Right ventricle myocardium superior (tissue), 1 donor: ENCODE data around the gene GNPAT. TPM values are rescaled to one million over a fixed set of nuclear protein-coding genes. Genes with fewer than 3 reads are reported as not detected.

ENCODE experiments used
- ATAC-seq: fragments of 200-7000 bp; cut with Tn5 transposase; one replicate; pipeline ENCODE4 v1.9.1; 2020; ENCODE audit warnings: mild to moderate bottlenecking; ENCODE audit not compliant: poor library complexity
- DNase-seq: peaks from one replicate; pipeline ENCODE4 v3.0.0-alpha.2; 2020
- intact Hi-C: fragments of 100-400 bp; cut with DNase I; formaldehyde crosslinking; loops from one replicate; pipeline ENCODE4 v1.11.2; 2022
- long read RNA-seq: library from polyadenylated mRNA; unstranded; transcript quantifications from one replicate; pipeline ENCODE4 v2.0.0, GENCODE V29; 2021
- total RNA-seq: library from RNA; stranded (reverse); fragmentation: NEBNext Ultra II Directional; extraction: Animal tissue kit (Norgen Biotek cat#: 25700); gene quantifications from one replicate; pipeline ENCODE4 v1.2.1, GENCODE V29; 2021
- donor health status: DM: no; HTN: yes; CAD: no; lungs with severe emphysema.

The GNPAT gene
- 61.0 TPM for total RNA-seq
- long read RNA-seq, transcript GNPAT-201 (16 exons, 2,643 nt), result major isoform, 443 of 488 reads
- long read RNA-seq, partial matches to known transcripts, result 5 of 488 reads
- long read RNA-seq, other reads (novel, unspliced or antisense), result 40 of 488 reads

- intact Hi-C loops, result no loop called here
- ATAC-seq (peak; percentile 98), DNase-seq (peak; percentile 95)
Measured at GRCh38 chr1:231240883-231241735, at the start of gene GNPAT. Gene GNPAT, plus strand, starts transcription at chr1:231241212. Its CDS starts 167 bp downstream, at chr1:231241379.

- ATAC-seq (peak; percentile 91), DNase-seq (peak; percentile 59)
- intact Hi-C loops, result no loop called here
Measured at GRCh38 chr1:231192620-231193163, 48.3 kb upstream of the GNPAT start.

GRCh38 chr1:231193710-231194340 is 47.2 kb upstream of the GNPAT start:
- intact Hi-C loops, result no loop called here
- ATAC-seq (no peak), DNase-seq (no peak)

- intact Hi-C loops, result no loop called here
- DNase-seq, result no peak
- no peak for ATAC-seq
Measured at GRCh38 chr1:231194476-231194842, 46.6 kb upstream of the GNPAT start.

- DNase-seq (no peak), ATAC-seq (no peak)
- intact Hi-C loops, result no loop called here
Measured at GRCh38 chr1:231194843-231195516, 46.0 kb upstream of the GNPAT start.

GRCh38 chr1:231196307-231196706 is 44.7 kb upstream of the GNPAT start:
- no peak for ATAC-seq
- no peak for DNase-seq

GRCh38 chr1:231196728-231197127 is 44.3 kb upstream of the GNPAT start:
- DNase-seq (no peak), ATAC-seq (no peak)
- intact Hi-C loops, result no loop called here

More at GRCh38 chr1:231196307-231196706, 44.7 kb upstream of the GNPAT start:
- intact Hi-C loops, result no loop called here

- no peak for ATAC-seq
- intact Hi-C loops, result no loop called here
- DNase-seq, result no peak
Measured at GRCh38 chr1:231199868-231200267, 41.1 kb upstream of the GNPAT start.

GRCh38 chr1:231200388-231201031 is 40.5 kb upstream of the GNPAT start:
- intact Hi-C loops, result no loop called here
- no peak for DNase-seq
- ATAC-seq, result no peak

- no peak for DNase-seq
- no peak for ATAC-seq
- intact Hi-C loops, result no loop called here
Measured at GRCh38 chr1:231201375-231201978, 39.5 kb upstream of the GNPAT start.

GRCh38 chr1:231201979-231202633 is 38.9 kb upstream of the GNPAT start:
- ATAC-seq (no peak), DNase-seq (no peak)
- intact Hi-C loops, result no loop called here

GRCh38 chr1:231203259-231204057 is 37.6 kb upstream of the GNPAT start:
- ATAC-seq, result no peak
- intact Hi-C loops, result no loop called here
- no peak for DNase-seq

GRCh38 chr1:231206856-231207255 is 34.2 kb upstream of the GNPAT start:
- intact Hi-C loops, result no loop called here
- DNase-seq (no peak), ATAC-seq (no peak)

GRCh38 chr1:231207437-231207836 is 33.6 kb upstream of the GNPAT start:
- no peak for DNase-seq
- intact Hi-C loops, result no loop called here
- ATAC-seq, result no peak

- intact Hi-C loops, result no loop called here
- no peak for ATAC-seq
Measured at GRCh38 chr1:231208980-231209379, 32.0 kb upstream of the GNPAT start.

GRCh38 chr1:231209531-231209930 is 31.5 kb upstream of the GNPAT start:
- intact Hi-C loops, result no loop called here
- ATAC-seq (no peak), DNase-seq (no peak)

More at GRCh38 chr1:231208980-231209379, 32.0 kb upstream of the GNPAT start:
- DNase-seq, result no peak

GRCh38 chr1:231210126-231210525 is 30.9 kb upstream of the GNPAT start:
- intact Hi-C loops, result loop anchor here (2.0 to 10.0 kb wide), 2 partner anchors 293 to 415 kb away; no protein-coding TSS in a partner anchor
- ATAC-seq (no peak), DNase-seq (no peak)
